Hepatocyte (in vitro differentiated cells): ENCODE results near the gene RPL18A. TPM values are rescaled to one million over a fixed set of nuclear protein-coding genes. Genes with fewer than 3 reads are reported as not detected.
A peak's percentile ranks its signal among the peaks of the same experiment; 100 is the strongest.

Experiments
- DNase-seq: peaks from one replicate; pipeline ENCODE4 v3.0.0-alpha.2; 2016; ENCODE audit warnings: low spot score
- H2AFZ ChIP-seq: fragments of 200-600 bp; sonication (generic); 2 replicates; pipeline ENCODE4 v1.6.0; 2016; ENCODE audit warnings: antibody characterized with exemption, mild to moderate bottlenecking
- H3K27ac ChIP-seq: fragments of 200-600 bp; sonication (generic); 2 replicates; pipeline ENCODE4 v1.5.1; 2016; ENCODE audit warnings: mild to moderate bottlenecking
- H3K27me3 ChIP-seq: fragments of 200-600 bp; sonication (generic); 2 replicates; pipeline ENCODE4 v1.6.1; 2016
- H3K36me3 ChIP-seq: fragments of 200-600 bp; sonication (generic); replicated peaks from 2 replicates; pipeline ENCODE4 v1.5.1; 2016; ENCODE audit warnings: low read depth; ENCODE audit not compliant: insufficient read depth
- H3K4me1 ChIP-seq: fragments of 200-600 bp; sonication (generic); 2 replicates; pipeline ENCODE4 v1.5.1; 2016; ENCODE audit warnings: mild to moderate bottlenecking, moderate library complexity; ENCODE audit not compliant: insufficient read depth
- H3K4me2 ChIP-seq: fragments of 200-600 bp; sonication (generic); 2 replicates; pipeline ENCODE4 v1.6.0; 2016
- H3K4me3 ChIP-seq: fragments of 200-600 bp; sonication (generic); 2 replicates; pipeline ENCODE4 v1.5.1; 2016; ENCODE audit warnings: mild to moderate bottlenecking
- H3K79me2 ChIP-seq: fragments of 200-600 bp; sonication (generic); 2 replicates; pipeline ENCODE4 v1.6.0; 2017; ENCODE audit warnings: mild to moderate bottlenecking
- H3K9me2 ChIP-seq: fragments of 200-600 bp; sonication (generic); replicated peaks from 2 replicates; pipeline ENCODE4 v1.6.0; 2017; ENCODE audit warnings: mild to moderate bottlenecking; ENCODE audit not compliant: insufficient read depth
- H3K9me3 ChIP-seq: fragments of 200-600 bp; sonication (generic); 2 replicates; pipeline ENCODE4 v1.5.1; 2016; ENCODE audit warnings: low read depth, mild to moderate bottlenecking
- H4K20me1 ChIP-seq: fragments of 200-600 bp; sonication (generic); 2 replicates; pipeline ENCODE4 v1.6.0; 2016; ENCODE audit warnings: mild to moderate bottlenecking; ENCODE audit not compliant: insufficient read depth, poor library complexity, severe bottlenecking
- CTCF ChIP-seq: fragments of 200-600 bp; sonication (generic); IDR thresholded peaks from 2 replicates; pipeline ENCODE4 v1.5.1; 2016; ENCODE audit warnings: antibody characterized with exemption, mild to moderate bottlenecking; ENCODE audit not compliant: poor library complexity
- EZH2 ChIP-seq: fragments of 200-600 bp; sonication (generic); IDR thresholded peaks from 2 replicates; pipeline ENCODE4 v1.6.1; 2016; ENCODE audit warnings: antibody characterized with exemption, mild to moderate bottlenecking, borderline replicate concordance
- EZH2phosphoT487 ChIP-seq: fragments of 200-600 bp; sonication (generic); IDR thresholded peaks from one replicate; pipeline ENCODE4 v1.6.1; 2018; ENCODE audit warnings: antibody characterized with exemption, mild to moderate bottlenecking, low read depth, moderate library complexity; ENCODE audit not compliant: unreplicated experiment, severe bottlenecking
- WGBS: methylation state at CpG from one replicate; pipeline ENCODE4 v1.1.6; 2016; ENCODE audit warnings: low lambda C conversion rate; ENCODE audit errors: missing lambda C conversion rate; 5-methylcytosine and 5-hydroxymethylcytosine counted together
- polyA plus RNA-seq: library from polyadenylated mRNA; unstranded; fragments of >200 nt; fragmentation: Nextera tagmentation; extraction: Ambion mirVana; gene quantifications from 2 replicates; pipeline ENCODE4 v1.2.1, GENCODE V29; 2016
- total RNA-seq: library from RNA; depleted of rRNA; stranded (reverse); fragments of >200 nt; gene quantifications from 2 replicates; pipeline ENCODE4 v1.2.3, GENCODE V29; 2014

Gene RPL18A
- total and polyA plus RNA-seq, 2 experiments from 2014 or later, result 646 to 1,114 TPM

GRCh38 chr19:17824339-17824738 is 35.4 kb upstream of the RPL18A start:
- TF ChIP-seq EZH2phosphoT487 (no peak), CTCF (no peak), EZH2 (no peak)
- no peaks in the 10 kb centered on the region for H3K9me3 ChIP-seq
- no peak overlapping the region for H3K4me3 ChIP-seq
- 71% methylated on average over 8 of the region's 8 CpGs for WGBS
- H3K27me3 ChIP-seq, result no peaks in the 10 kb centered on the region
- no peaks in the 10 kb centered on the region for H4K20me1 ChIP-seq
- no peak for DNase-seq
- H3K9me2 ChIP-seq, result no peaks in the 10 kb centered on the region
- no peak overlapping the region for H3K27ac ChIP-seq
- no peak overlapping the region for H3K4me2 ChIP-seq
- no peaks in the 10 kb centered on the region for H3K4me1 ChIP-seq
- no peaks in the 10 kb centered on the region for H3K79me2 ChIP-seq
- no peak overlapping the region for H2AFZ ChIP-seq
- no peaks in the 10 kb centered on the region for H3K36me3 ChIP-seq

GRCh38 chr19:17826508-17827056 is 33.1 kb upstream of the RPL18A start:
- Histone ChIP-seq H3K9me3 (no peaks in the 10 kb centered on the region), H3K36me3 (no peaks in the 10 kb centered on the region), H4K20me1 (no peaks in the 10 kb centered on the region), H3K27ac (no peak overlapping the region), H3K9me2 (no peaks in the 10 kb centered on the region), H3K79me2 (no peaks in the 10 kb centered on the region), H2AFZ (no peak overlapping the region), H3K4me3 (no peak overlapping the region), H3K4me2 (no peak overlapping the region), H3K4me1 (no peaks in the 10 kb centered on the region), H3K27me3 (peaks cover 13% of the 10 kb centered on the region)
- 86% methylated on average over 13 of the region's 13 CpGs for WGBS
- no peak for TF ChIP-seq EZH2
- TF ChIP-seq CTCF, result no peak
- no peak for DNase-seq

- WGBS, result 8% methylated on average over 24 of the region's 29 CpGs
- Histone ChIP-seq H3K27ac (no peak overlapping the region), H3K4me1 (no peaks in the 10 kb centered on the region), H3K4me3 (no peak overlapping the region), H3K9me3 (no peaks in the 10 kb centered on the region), H2AFZ (peak overlapping the region; percentile 93), H4K20me1 (no peaks in the 10 kb centered on the region), H3K36me3 (no peaks in the 10 kb centered on the region), H3K27me3 (peaks cover 25% of the 10 kb centered on the region), H3K79me2 (no peaks in the 10 kb centered on the region), H3K4me2 (peak overlapping the region; percentile 91), H3K9me2 (no peaks in the 10 kb centered on the region)
- TF ChIP-seq CTCF (peak; percentile 15), EZH2phosphoT487 (no peak), EZH2 (no peak)
- peak; percentile 72 for DNase-seq
Observed at GRCh38 chr19:17829855-17830566, 29.7 kb upstream of the RPL18A start.
